Fibroblast of lung (primary cell): ENCODE data around the gene ITIH3. TPM values are rescaled to one million over a fixed set of nuclear protein-coding genes. Genes with fewer than 3 reads are reported as not detected.

ENCODE experiments used
- DNase-seq, 2 donors: peaks; one replicate each; pipeline versions ENCODE4 v3.0.0 to v3.0.0-alpha.2; 2010; ENCODE audit warnings: low read depth in 2 of 2
- H2AFZ ChIP-seq: 2 replicates; pipeline ENCODE4 v1.5.1; 2012; ENCODE audit warnings: low read length, control low read depth, inconsistent platforms
- H3K27ac ChIP-seq: 2 replicates; pipeline ENCODE4 v1.5.1; 2011; ENCODE audit warnings: low read length, control low read depth; ENCODE audit not compliant: insufficient read depth
- H3K27me3 ChIP-seq: 2 replicates; pipeline ENCODE4 v1.5.1; 2011; ENCODE audit warnings: mild to moderate bottlenecking, low read length; ENCODE audit not compliant: control insufficient read depth, insufficient read depth
- H3K36me3 ChIP-seq: 2 replicates; pipeline ENCODE4 v1.5.1; 2011; ENCODE audit warnings: low read length; ENCODE audit not compliant: control insufficient read depth, insufficient read depth
- H3K4me1 ChIP-seq: 2 replicates; pipeline ENCODE4 v1.5.1; 2011; ENCODE audit warnings: low read length; ENCODE audit not compliant: control insufficient read depth, insufficient read depth; ENCODE audit errors: extremely low read depth
- H3K4me2 ChIP-seq: 2 replicates; pipeline ENCODE4 v1.5.1; 2011; ENCODE audit warnings: low read length, control low read depth; ENCODE audit not compliant: insufficient read depth; ENCODE audit errors: extremely low read depth
- H3K4me3 ChIP-seq, 4 experiments: fragments of 200-600 bp in 1 of 4; sonication (generic) in 1 of 4; replicated peaks in 1 of 4; 2 replicates each; pipeline ENCODE4 v1.5.1; 2011 to 2016; ENCODE audit warnings: low read length in 4 of 4, low read depth in 3 of 4, mild to moderate bottlenecking in 3 of 4, control low read depth in 2 of 4, inconsistent platforms in 1 of 4, mixed read lengths in 1 of 4; ENCODE audit not compliant: insufficient read depth in 1 of 4; ENCODE audit errors: control extremely low read depth in 1 of 4
- H3K79me2 ChIP-seq: 2 replicates; pipeline ENCODE4 v1.5.1; 2012; ENCODE audit warnings: mild to moderate bottlenecking, low read length, inconsistent platforms; ENCODE audit not compliant: control insufficient read depth, insufficient read depth
- H3K9ac ChIP-seq: 2 replicates; pipeline ENCODE4 v1.5.1; 2011; ENCODE audit warnings: mild to moderate bottlenecking, low read length, control low read depth; ENCODE audit not compliant: insufficient read depth
- H3K9me3 ChIP-seq: 2 replicates; pipeline ENCODE4 v1.5.1; 2012; ENCODE audit warnings: low read depth, low read length; ENCODE audit not compliant: control insufficient read depth, insufficient read depth
- H4K20me1 ChIP-seq: 2 replicates; pipeline ENCODE4 v1.5.1; 2011; ENCODE audit warnings: low read length; ENCODE audit not compliant: control insufficient read depth, insufficient read depth; ENCODE audit errors: extremely low read depth
- CTCF ChIP-seq, 2 donors: IDR thresholded peaks in 1 of 2; conservative IDR thresholded peaks in 1 of 2; 1 replicate in 1 of 2; 2 replicates in 1 of 2; pipeline ENCODE4 v1.5.1; 2011 to 2012; ENCODE audit warnings: low read length in 2 of 2, control low read depth in 1 of 2, inconsistent platforms in 1 of 2, low read depth in 1 of 2, mild to moderate bottlenecking in 1 of 2
- EZH2 ChIP-seq: IDR thresholded peaks from 2 replicates; pipeline ENCODE4 v1.5.1; 2012; ENCODE audit warnings: low read length, control low read depth, mild to moderate bottlenecking; ENCODE audit errors: missing control alignments
- polyA plus RNA-seq, 2 donors: library from polyadenylated mRNA; depleted of rRNA in 1 of 2; stranded (reverse) in 1 of 2; unstranded in 1 of 2; fragments of >200 nt; gene quantifications; 2 replicates each; pipeline ENCODE4 v1.2.1, GENCODE V29; 2011 to 2012; ENCODE audit warnings: missing spikeins in 1 of 2
- total RNA-seq: library from RNA; depleted of rRNA; stranded (reverse); fragments of >200 nt; gene quantifications from 2 replicates; pipeline ENCODE4 v1.2.1, GENCODE V29; 2014

ITIH3 gene
- total and polyA plus RNA-seq, 2 donors (not counting 1 experiment from before 2014, with no cell fraction given), result 0.17 to 1.5 TPM

GRCh38 chr3:52846432-52846965, 51.9 kb downstream of the ITIH3 start:
- peaks cover 6% of the 10 kb centered on the region for H3K36me3 ChIP-seq
- H3K9ac ChIP-seq, result no peak overlapping the region
- H3K27me3 ChIP-seq, result no peaks in the 10 kb centered on the region
- H3K9me3 ChIP-seq, result no peaks in the 10 kb centered on the region
- no peak overlapping the region for H2AFZ ChIP-seq
- H3K4me2 ChIP-seq, result no peak overlapping the region
- no peaks in the 10 kb centered on the region for H4K20me1 ChIP-seq
- H3K4me3 ChIP-seq, result no peak overlapping the region
- no peak overlapping the region for H3K27ac ChIP-seq
- H3K4me1 ChIP-seq, result peaks cover 6% of the 10 kb centered on the region
- no peak for DNase-seq
- no peaks in the 10 kb centered on the region for H3K79me2 ChIP-seq
- TF ChIP-seq CTCF (conservative IDR thresholded peaks at IDR 0.05 in 1 of 2, IDR thresholded peaks at IDR 0.05 in 1 of 2; ENCODE audit: low read depth in 1 of 2, low read length in 2 of 2) (no peak), EZH2 (no peak)

DNA sequence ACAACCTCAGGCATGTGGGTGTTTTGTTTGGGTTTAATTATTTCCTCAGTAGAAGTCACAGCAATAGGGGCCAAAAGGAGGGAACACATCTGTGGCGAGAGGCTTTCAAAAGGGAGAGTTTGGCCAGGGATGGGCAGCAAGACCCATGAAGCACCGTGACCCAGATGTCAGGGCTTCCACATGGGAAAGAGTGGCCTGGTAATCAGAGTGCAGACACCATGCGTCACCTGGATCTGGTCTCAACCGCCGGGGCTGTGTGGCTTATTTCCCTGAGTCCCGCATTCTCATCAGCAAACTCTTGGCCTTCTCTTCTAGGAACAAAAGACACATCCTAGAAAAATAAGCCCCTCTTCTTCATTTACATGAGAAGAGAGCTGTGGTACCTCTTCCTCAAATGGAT, 52.6 kb downstream of the ITIH3 start:
- Histone ChIP-seq H2AFZ (no peak overlapping the region), H3K79me2 (no peaks in the 10 kb centered on the region), H3K27me3 (no peaks in the 10 kb centered on the region), H4K20me1 (no peaks in the 10 kb centered on the region), H3K27ac (no peak overlapping the region), H3K9ac (no peak overlapping the region), H3K4me1 (peaks cover 6% of the 10 kb centered on the region), H3K9me3 (no peaks in the 10 kb centered on the region), H3K36me3 (peaks cover 6% of the 10 kb centered on the region), H3K4me2 (no peak overlapping the region), H3K4me3 (no peak overlapping the region)
- no peak for DNase-seq
- TF ChIP-seq CTCF (conservative IDR thresholded peaks at IDR 0.05 in 1 of 2, IDR thresholded peaks at IDR 0.05 in 1 of 2; ENCODE audit: low read depth in 1 of 2, low read length in 2 of 2) (no peak), EZH2 (no peak)

DNA sequence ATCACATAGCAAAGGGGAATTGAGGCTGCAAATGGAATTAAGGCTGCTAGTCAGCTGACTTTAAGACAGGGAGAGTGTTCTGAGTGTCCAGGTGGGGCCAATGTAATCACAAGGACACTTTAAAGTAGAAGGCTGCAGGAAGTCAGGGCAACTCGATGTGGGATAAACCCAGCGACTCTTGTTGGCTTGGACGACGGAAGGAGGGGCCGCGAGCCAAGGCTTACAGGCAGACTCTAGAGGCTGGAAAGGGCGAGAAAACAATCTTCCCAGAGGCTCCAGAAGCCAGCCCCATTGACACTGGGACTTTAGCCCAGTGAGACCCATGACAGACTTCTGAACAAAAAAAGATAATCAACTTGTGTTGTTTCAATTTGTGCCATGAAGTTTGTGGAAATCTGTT, 53.1 kb downstream of the ITIH3 start:
- Histone ChIP-seq H3K27ac (no peak overlapping the region), H3K4me3 (no peak overlapping the region), H3K36me3 (peaks cover 6% of the 10 kb centered on the region), H4K20me1 (no peaks in the 10 kb centered on the region), H3K4me1 (peaks cover 6% of the 10 kb centered on the region), H3K9ac (no peak overlapping the region), H3K79me2 (no peaks in the 10 kb centered on the region), H3K9me3 (no peaks in the 10 kb centered on the region), H3K27me3 (no peaks in the 10 kb centered on the region), H2AFZ (no peak overlapping the region), H3K4me2 (no peak overlapping the region)
- no peak for DNase-seq
- TF ChIP-seq CTCF (conservative IDR thresholded peaks at IDR 0.05 in 1 of 2, IDR thresholded peaks at IDR 0.05 in 1 of 2; ENCODE audit: low read depth in 1 of 2, low read length in 2 of 2), result no peak
